GM23338 (cell line): ENCODE measurements around the gene ACAT2.

Experiments used
- CREB1 ChIP-seq: fragments of 250-450 bp; sonication (Bioruptor Pico); IDR thresholded peaks from 2 replicates; pipeline ENCODE4 v1.5.0; 2020; ENCODE audit warnings: low read depth, mild to moderate bottlenecking, moderate library complexity
- ETS1 ChIP-seq: IDR thresholded peaks from 2 replicates; pipeline ENCODE4 v1.6.1; 2016; ENCODE audit warnings: antibody characterized with exemption
- EZH2 ChIP-seq: fragments of 200-600 bp; sonication (generic); IDR thresholded peaks from one replicate; pipeline ENCODE4 v1.8.0; 2017; ENCODE audit warnings: antibody characterized with exemption, mild to moderate bottlenecking, low read depth; ENCODE audit not compliant: unreplicated experiment
- EZH2phosphoT487 ChIP-seq: fragments of 200-600 bp; sonication (generic); IDR thresholded peaks from one replicate; pipeline ENCODE4 v1.8.1; 2018; ENCODE audit warnings: antibody characterized with exemption; ENCODE audit not compliant: unreplicated experiment
- JUNB ChIP-seq: IDR thresholded peaks from one replicate; pipeline ENCODE4 v1.6.1; 2016; ENCODE audit warnings: antibody characterized with exemption; ENCODE audit not compliant: unreplicated experiment
- NANOG ChIP-seq: IDR thresholded peaks from 2 replicates; pipeline ENCODE4 v1.6.1; 2016; ENCODE audit warnings: antibody characterized with exemption, borderline replicate concordance
- POLR2AphosphoS5 ChIP-seq: IDR thresholded peaks from 2 replicates; pipeline ENCODE4 v1.6.1; 2016; ENCODE audit warnings: antibody characterized with exemption, low read depth
- STAT1 ChIP-seq: IDR thresholded peaks from one replicate; pipeline ENCODE4 v1.6.1; 2016; ENCODE audit warnings: antibody characterized with exemption; ENCODE audit not compliant: unreplicated experiment
- ZNF114 ChIP-seq: fragments of 250-450 bp; sonication (Bioruptor Pico); IDR thresholded peaks from 2 replicates; pipeline ENCODE4 v1.5.0; 2020; ENCODE audit warnings: mild to moderate bottlenecking, moderate library complexity
- TF ChIP-seq, protein P1 (sequence below), 2 experiments: fragments of 200-600 bp in 1 of 2; sonication (generic) in 1 of 2; conservative IDR thresholded peaks; 2 replicates each; pipeline versions ENCODE4 v1.5.1 to v1.6.1; 2016 to 2017; ENCODE audit warnings: antibody characterized with exemption in 2 of 2, low read depth in 2 of 2, mild to moderate bottlenecking in 2 of 2, moderate library complexity in 1 of 2
- TF ChIP-seq, protein P2 (sequence below): IDR thresholded peaks from one replicate; pipeline ENCODE4 v1.6.1; 2018; ENCODE audit warnings: antibody characterized with exemption; ENCODE audit not compliant: unreplicated experiment

GRCh38 chr6:159760602-159761057, 1.2 kb upstream of the ACAT2 start:
- 0 out of 2 replicates have a peak, but pooled peaks have one; percentile 15 for TF ChIP-seq POLR2AphosphoS5
- no peak for TF ChIP-seq CREB1
- TF ChIP-seq EZH2phosphoT487 = no peak
- TF ChIP-seq EZH2 = no peak
- TF ChIP-seq, protein P1, sequence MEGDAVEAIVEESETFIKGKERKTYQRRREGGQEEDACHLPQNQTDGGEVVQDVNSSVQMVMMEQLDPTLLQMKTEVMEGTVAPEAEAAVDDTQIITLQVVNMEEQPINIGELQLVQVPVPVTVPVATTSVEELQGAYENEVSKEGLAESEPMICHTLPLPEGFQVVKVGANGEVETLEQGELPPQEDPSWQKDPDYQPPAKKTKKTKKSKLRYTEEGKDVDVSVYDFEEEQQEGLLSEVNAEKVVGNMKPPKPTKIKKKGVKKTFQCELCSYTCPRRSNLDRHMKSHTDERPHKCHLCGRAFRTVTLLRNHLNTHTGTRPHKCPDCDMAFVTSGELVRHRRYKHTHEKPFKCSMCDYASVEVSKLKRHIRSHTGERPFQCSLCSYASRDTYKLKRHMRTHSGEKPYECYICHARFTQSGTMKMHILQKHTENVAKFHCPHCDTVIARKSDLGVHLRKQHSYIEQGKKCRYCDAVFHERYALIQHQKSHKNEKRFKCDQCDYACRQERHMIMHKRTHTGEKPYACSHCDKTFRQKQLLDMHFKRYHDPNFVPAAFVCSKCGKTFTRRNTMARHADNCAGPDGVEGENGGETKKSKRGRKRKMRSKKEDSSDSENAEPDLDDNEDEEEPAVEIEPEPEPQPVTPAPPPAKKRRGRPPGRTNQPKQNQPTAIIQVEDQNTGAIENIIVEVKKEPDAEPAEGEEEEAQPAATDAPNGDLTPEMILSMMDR (conservative IDR thresholded peaks at IDR 0.05; ENCODE audit: low read depth in 2 of 2) = no peak
- TF ChIP-seq, protein P2, sequence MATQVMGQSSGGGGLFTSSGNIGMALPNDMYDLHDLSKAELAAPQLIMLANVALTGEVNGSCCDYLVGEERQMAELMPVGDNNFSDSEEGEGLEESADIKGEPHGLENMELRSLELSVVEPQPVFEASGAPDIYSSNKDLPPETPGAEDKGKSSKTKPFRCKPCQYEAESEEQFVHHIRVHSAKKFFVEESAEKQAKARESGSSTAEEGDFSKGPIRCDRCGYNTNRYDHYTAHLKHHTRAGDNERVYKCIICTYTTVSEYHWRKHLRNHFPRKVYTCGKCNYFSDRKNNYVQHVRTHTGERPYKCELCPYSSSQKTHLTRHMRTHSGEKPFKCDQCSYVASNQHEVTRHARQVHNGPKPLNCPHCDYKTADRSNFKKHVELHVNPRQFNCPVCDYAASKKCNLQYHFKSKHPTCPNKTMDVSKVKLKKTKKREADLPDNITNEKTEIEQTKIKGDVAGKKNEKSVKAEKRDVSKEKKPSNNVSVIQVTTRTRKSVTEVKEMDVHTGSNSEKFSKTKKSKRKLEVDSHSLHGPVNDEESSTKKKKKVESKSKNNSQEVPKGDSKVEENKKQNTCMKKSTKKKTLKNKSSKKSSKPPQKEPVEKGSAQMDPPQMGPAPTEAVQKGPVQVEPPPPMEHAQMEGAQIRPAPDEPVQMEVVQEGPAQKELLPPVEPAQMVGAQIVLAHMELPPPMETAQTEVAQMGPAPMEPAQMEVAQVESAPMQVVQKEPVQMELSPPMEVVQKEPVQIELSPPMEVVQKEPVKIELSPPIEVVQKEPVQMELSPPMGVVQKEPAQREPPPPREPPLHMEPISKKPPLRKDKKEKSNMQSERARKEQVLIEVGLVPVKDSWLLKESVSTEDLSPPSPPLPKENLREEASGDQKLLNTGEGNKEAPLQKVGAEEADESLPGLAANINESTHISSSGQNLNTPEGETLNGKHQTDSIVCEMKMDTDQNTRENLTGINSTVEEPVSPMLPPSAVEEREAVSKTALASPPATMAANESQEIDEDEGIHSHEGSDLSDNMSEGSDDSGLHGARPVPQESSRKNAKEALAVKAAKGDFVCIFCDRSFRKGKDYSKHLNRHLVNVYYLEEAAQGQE = no peak
- no peak for TF ChIP-seq NANOG
- TF ChIP-seq STAT1 = no peak
- TF ChIP-seq JUNB = no peak
- TF ChIP-seq ETS1 = no peak
- no peak for TF ChIP-seq ZNF114 (CRISPR knock-in tag)
